Progenitor cell of endocrine pancreas (in vitro differentiated cells): ENCODE data around the gene MAPK10. TPM values are rescaled to one million over a fixed set of nuclear protein-coding genes. Genes with fewer than 3 reads are reported as not detected.
"Not testable (repeated sequence)": the region's sequence is repeated elsewhere in the genome, so short reads cannot be mapped to it uniquely, and the experiment has no call there.

Source experiments
- DNase-seq: peaks from one replicate; pipeline ENCODE4 v3.0.0; 2021; ENCODE audit warnings: low spot score; ENCODE audit not compliant: unreplicated experiment
- H3K27ac Mint-ChIP-seq: 2 replicates; pipeline ENCODE4 v1.8.0; 2021; ENCODE audit warnings: mild to moderate bottlenecking, moderate library complexity, mixed read lengths
- H3K27me3 Mint-ChIP-seq: 2 replicates; pipeline ENCODE4 v1.8.0; 2021; ENCODE audit warnings: mixed read lengths
- H3K36me3 Mint-ChIP-seq: 2 replicates; pipeline ENCODE4 v1.8.0; 2022; ENCODE audit warnings: mixed read lengths; ENCODE audit not compliant: insufficient read depth
- H3K4me1 Mint-ChIP-seq: 2 replicates; pipeline ENCODE4 v1.8.0; 2021; ENCODE audit warnings: low read depth, mixed read lengths
- H3K4me3 Mint-ChIP-seq: 2 replicates; pipeline ENCODE4 v1.8.0; 2021; ENCODE audit warnings: low read depth, mild to moderate bottlenecking, moderate library complexity, mixed read lengths
- H3K9me3 Mint-ChIP-seq: 2 replicates; pipeline ENCODE4 v1.8.0; 2021; ENCODE audit warnings: low read depth, mixed read lengths
- CTCF ChIP-seq: fragments of 200-600 bp; sonication (generic); IDR thresholded peaks from one replicate; pipeline ENCODE4 v1.5.0; 2021; ENCODE audit warnings: antibody characterized with exemption, mild to moderate bottlenecking; ENCODE audit not compliant: unreplicated experiment
- total RNA-seq: library from RNA; stranded (reverse); gene quantifications from 2 replicates; pipeline ENCODE4 v1.2.1, GENCODE V29; 2021

MAPK10 gene
- total RNA-seq, 1 donor from 2014 or later: 21.4 TPM

GRCh38 chr4:86091201-86091600, 268.7 kb downstream of the MAPK10 start:
- Mint-ChIP-seq H3K27me3 (no peaks in the 10 kb centered on the region), H3K4me3 (no peak overlapping the region), H3K4me1 (peaks cover 3% of the 10 kb centered on the region), H3K36me3 (no peaks in the 10 kb centered on the region), H3K27ac (no peak overlapping the region), H3K9me3 (no peaks in the 10 kb centered on the region)
- no peak for DNase-seq
- no peak for TF ChIP-seq CTCF

- peaks cover 9% of the 10 kb centered on the region for H3K9me3 Mint-ChIP-seq
- peaks cover 1% of the 10 kb centered on the region for H3K36me3 Mint-ChIP-seq
- H3K4me1 Mint-ChIP-seq: peaks cover 3% of the 10 kb centered on the region
- TF ChIP-seq CTCF: no peak
- no peaks in the 10 kb centered on the region for H3K27me3 Mint-ChIP-seq
- H3K27ac Mint-ChIP-seq: no peak overlapping the region
- no peak for DNase-seq
- H3K4me3 Mint-ChIP-seq: no peak overlapping the region
These were observed 270.0 kb downstream of the MAPK10 start for GRCh38 chr4:86089781-86090323.

GRCh38 chr4:86089053-86089452, 270.8 kb downstream of the MAPK10 start:
- no peak overlapping the region for H3K4me3 Mint-ChIP-seq
- H3K27me3 Mint-ChIP-seq: no peaks in the 10 kb centered on the region
- H3K36me3 Mint-ChIP-seq: peaks cover 3% of the 10 kb centered on the region
- H3K4me1 Mint-ChIP-seq: peaks cover 3% of the 10 kb centered on the region
- peaks cover 15% of the 10 kb centered on the region for H3K9me3 Mint-ChIP-seq
- TF ChIP-seq CTCF: no peak
- no peak for DNase-seq
- no peak overlapping the region for H3K27ac Mint-ChIP-seq

GRCh38 chr4:86075796-86076195, 284.1 kb downstream of the MAPK10 start:
- not testable (repeated sequence) for DNase-seq, H3K36me3 Mint-ChIP-seq, H3K9me3 Mint-ChIP-seq, H3K4me1 Mint-ChIP-seq, H3K4me3 Mint-ChIP-seq, H3K27ac Mint-ChIP-seq, H3K27me3 Mint-ChIP-seq

GRCh38 chr4:86060341-86060740, 299.5 kb downstream of the MAPK10 start:
- Mint-ChIP-seq H3K27ac (no peak overlapping the region), H3K9me3 (no peaks in the 10 kb centered on the region), H3K4me3 (no peak overlapping the region), H3K4me1 (no peaks in the 10 kb centered on the region), H3K27me3 (no peaks in the 10 kb centered on the region), H3K36me3 (no peaks in the 10 kb centered on the region)
- no peak for DNase-seq
- no peak for TF ChIP-seq CTCF

- Mint-ChIP-seq H3K36me3 (no peaks in the 10 kb centered on the region), H3K4me1 (no peaks in the 10 kb centered on the region), H3K9me3 (no peaks in the 10 kb centered on the region), H3K4me3 (no peak overlapping the region), H3K27ac (no peak overlapping the region), H3K27me3 (no peaks in the 10 kb centered on the region)
- DNase-seq: no peak
- TF ChIP-seq CTCF: no peak
These were observed 301.2 kb downstream of the MAPK10 start for GRCh38 chr4:86058621-86059020.
